NCI-H748 treated with DMSO at 0.1 percent for 48 hours (cell line): Measurements from ENCODE around the gene DDX5.
"Not testable (repeated sequence)": the region's sequence is repeated elsewhere in the genome, so short reads cannot be mapped to it uniquely, and the experiment has no call there.

Experiments used
- DNase-seq: peaks from one replicate; lab custom pipeline; 2025; lab: John Stamatoyannopoulos, UW

DDX5 gene

GRCh38 chr17:64492481-64493109 lies 13.5 kb downstream of the DDX5 start:
- no peak for DNase-seq

- DNase-seq, result no peak
Observed at GRCh38 chr17:64491994-64492393, 14.1 kb downstream of the DDX5 start.

- DNase-seq, result no peak
Observed at GRCh38 chr17:64491034-64491860, 14.8 kb downstream of the DDX5 start.

GRCh38 chr17:64488301-64488700 lies 17.8 kb downstream of the DDX5 start:
- no peak for DNase-seq

- DNase-seq, result no peak
Observed at GRCh38 chr17:64484380-64484779, 21.7 kb downstream of the DDX5 start.

GRCh38 chr17:64480951-64481350 lies 25.1 kb downstream of the DDX5 start:
- DNase-seq, result no peak

- no peak for DNase-seq
Observed at GRCh38 chr17:64477849-64478248, 28.2 kb downstream of the DDX5 start.

GRCh38 chr17:64472564-64472963 lies 33.5 kb downstream of the DDX5 start:
- DNase-seq, result no peak

GRCh38 chr17:64471440-64471839 lies 34.6 kb downstream of the DDX5 start:
- DNase-seq, result no peak

GRCh38 chr17:64470625-64471024 lies 35.5 kb downstream of the DDX5 start:
- no peak for DNase-seq

- not testable (repeated sequence) for DNase-seq
Observed at GRCh38 chr17:64466834-64467233, 39.3 kb downstream of the DDX5 start.

- no peak for DNase-seq
Observed at GRCh38 chr17:64466019-64466735, 39.9 kb downstream of the DDX5 start.

GRCh38 chr17:64461788-64462187 lies 44.3 kb downstream of the DDX5 start:
- DNase-seq, result no peak

GRCh38 chr17:64460955-64461354 lies 45.1 kb downstream of the DDX5 start:
- no peak for DNase-seq

GRCh38 chr17:64459818-64460217 lies 46.3 kb downstream of the DDX5 start:
- DNase-seq, result not testable (repeated sequence)

GRCh38 chr17:64459284-64459747 lies 46.8 kb downstream of the DDX5 start:
- no peak for DNase-seq

- DNase-seq, result no peak
Observed at GRCh38 chr17:64458756-64459155, 47.3 kb downstream of the DDX5 start.

GRCh38 chr17:64457156-64457555 lies 48.9 kb downstream of the DDX5 start:
- DNase-seq, result no peak

GRCh38 chr17:64455993-64456885 lies 49.9 kb downstream of the DDX5 start:
- no peak for DNase-seq

GRCh38 chr17:64449545-64449944 lies 56.5 kb downstream of the DDX5 start:
- DNase-seq, result no peak

GRCh38 chr17:64448665-64449512 lies 57.2 kb downstream of the DDX5 start, which contains the start of gene MILR1:
Gene MILR1 (plus strand): TSS chr17:64449115. CDS start chr17:64449169, 54 bp downstream.
- no peak for DNase-seq
